Mammary epithelial cell (primary cell): ENCODE measurements around the gene ZMYND12.

Experiments used
- EZH2 ChIP-seq: IDR thresholded peaks from 2 replicates; pipeline ENCODE4 v1.6.1; 2012; ENCODE audit warnings: low read length, inconsistent platforms, borderline replicate concordance
- TF ChIP-seq, protein P1 (sequence below), 2 donors: IDR thresholded peaks in 1 of 2; conservative IDR thresholded peaks in 1 of 2; 2 replicates each; pipeline ENCODE4 v1.5.1; 2011 to 2012; ENCODE audit warnings: inconsistent platforms in 2 of 2, low read length in 2 of 2, mild to moderate bottlenecking in 2 of 2, control low read depth in 1 of 2, low read depth in 1 of 2; ENCODE audit not compliant: insufficient read depth in 1 of 2; ENCODE audit errors: extremely low read depth in 1 of 2

DNA sequence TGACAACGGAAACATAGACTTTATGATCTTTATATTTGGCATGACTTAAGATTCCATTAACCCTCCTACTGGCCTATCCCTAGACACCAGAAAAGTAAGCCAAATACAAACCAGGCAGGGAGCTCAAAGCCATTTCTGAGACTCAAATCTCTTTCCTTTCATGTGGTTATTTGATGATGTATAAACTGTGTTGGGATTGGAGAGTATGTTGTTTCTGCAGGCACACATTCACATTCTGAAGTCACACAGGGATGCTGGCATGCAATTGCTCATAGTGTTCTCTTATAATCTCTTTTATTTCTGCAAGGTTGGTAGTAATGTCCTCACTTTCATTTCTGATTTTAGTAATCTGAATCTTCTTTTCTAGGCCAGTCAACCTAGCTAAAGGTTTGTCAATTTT, 5.8 kb downstream of the ZMYND12 start:
- TF ChIP-seq, protein P1, sequence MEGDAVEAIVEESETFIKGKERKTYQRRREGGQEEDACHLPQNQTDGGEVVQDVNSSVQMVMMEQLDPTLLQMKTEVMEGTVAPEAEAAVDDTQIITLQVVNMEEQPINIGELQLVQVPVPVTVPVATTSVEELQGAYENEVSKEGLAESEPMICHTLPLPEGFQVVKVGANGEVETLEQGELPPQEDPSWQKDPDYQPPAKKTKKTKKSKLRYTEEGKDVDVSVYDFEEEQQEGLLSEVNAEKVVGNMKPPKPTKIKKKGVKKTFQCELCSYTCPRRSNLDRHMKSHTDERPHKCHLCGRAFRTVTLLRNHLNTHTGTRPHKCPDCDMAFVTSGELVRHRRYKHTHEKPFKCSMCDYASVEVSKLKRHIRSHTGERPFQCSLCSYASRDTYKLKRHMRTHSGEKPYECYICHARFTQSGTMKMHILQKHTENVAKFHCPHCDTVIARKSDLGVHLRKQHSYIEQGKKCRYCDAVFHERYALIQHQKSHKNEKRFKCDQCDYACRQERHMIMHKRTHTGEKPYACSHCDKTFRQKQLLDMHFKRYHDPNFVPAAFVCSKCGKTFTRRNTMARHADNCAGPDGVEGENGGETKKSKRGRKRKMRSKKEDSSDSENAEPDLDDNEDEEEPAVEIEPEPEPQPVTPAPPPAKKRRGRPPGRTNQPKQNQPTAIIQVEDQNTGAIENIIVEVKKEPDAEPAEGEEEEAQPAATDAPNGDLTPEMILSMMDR (conservative IDR thresholded peaks at IDR 0.05 in 1 of 2, IDR thresholded peaks at IDR 0.05 in 1 of 2; ENCODE audit: extremely low read depth in 1 of 2, insufficient read depth in 1 of 2, low read depth in 1 of 2, low read length in 2 of 2), result no peak
- TF ChIP-seq EZH2, result no peak
